ENCODE results near the gene CHURC1.
A peak's percentile ranks its signal among the peaks of the same experiment; 100 is the strongest.

The CHURC1 gene

DNA sequence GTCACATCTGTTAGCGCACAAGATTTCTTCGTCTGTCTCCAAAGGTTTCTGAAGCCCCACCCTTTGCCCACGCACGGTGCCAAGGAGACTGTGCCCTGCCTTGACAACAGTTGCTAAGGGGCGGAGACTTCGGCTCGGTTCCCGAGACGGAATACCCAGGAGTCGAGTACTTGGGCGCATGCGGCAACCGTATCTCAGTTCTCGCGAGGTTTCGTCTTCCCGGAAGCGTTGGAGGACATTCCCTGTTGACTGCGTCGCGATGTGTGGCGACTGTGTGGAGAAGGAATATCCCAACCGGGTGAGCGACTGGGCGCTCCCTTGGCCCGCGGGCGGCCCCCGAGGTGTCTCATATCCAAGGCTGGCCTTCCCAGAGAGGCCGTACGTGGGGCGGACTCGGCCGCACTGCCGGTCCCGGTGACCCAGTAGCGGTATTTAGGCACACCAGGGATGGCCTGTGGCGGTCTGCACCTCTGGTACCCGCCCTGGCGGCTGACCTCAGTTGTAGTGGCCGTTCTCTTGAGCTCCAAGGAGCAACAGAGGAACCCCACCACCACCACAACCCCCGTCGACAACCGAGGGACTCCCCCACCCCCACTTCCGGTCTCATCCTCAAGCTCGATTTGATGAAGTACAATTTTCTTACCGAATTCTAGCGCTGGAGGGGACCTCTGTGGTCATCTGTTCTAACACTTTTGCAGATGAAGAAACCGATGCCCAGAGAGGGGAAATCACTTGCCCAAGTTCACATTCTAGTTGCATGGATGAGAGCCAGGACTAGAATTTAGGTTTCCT lies at the start of gene CHURC1:
TSS of gene CHURC1 (plus strand) at position 219 of the 792 bp plus-strand sequence. CDS start at position 260, 41 bp downstream.
- DNase-seq: peak; percentile 94

DNA sequence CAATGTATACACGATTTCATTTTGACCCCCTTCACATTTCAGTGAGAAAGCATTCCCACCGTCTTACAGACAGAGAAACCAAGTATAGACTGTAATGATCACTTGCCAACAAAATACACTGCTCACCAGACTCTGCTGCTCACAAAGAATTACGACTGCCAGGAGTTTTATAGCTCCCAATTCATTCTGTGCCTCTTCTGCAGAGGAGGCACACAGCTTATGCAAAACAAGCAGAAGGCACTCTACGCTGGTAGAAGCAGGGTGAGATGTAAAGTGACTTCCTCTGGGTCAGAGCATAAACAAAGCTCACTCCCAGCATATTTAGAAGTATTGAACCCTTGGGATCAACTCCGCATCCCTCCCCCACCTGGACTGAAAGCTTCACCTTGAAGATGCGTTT lies 49.1 kb upstream of the CHURC1 start:
- DNase-seq: no peak

DNA sequence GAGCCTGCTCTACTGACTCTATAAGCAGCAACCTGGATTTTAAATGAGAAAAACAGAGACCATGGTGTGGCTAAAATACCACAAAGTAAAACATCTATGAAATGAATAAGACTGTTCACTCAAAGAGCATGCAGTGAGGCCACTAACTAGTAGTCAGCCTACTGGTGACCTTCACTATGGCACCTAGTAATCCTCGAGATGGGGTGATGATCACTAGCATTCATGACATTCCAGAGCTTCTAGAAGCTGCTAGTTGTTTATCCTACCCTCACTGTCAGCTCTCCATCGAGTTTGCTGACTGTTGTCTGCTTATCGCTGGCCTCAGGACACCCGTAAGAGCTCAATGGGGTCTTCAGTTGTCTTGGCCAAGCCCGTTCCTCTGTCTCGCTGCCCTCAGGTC lies 48.3 kb upstream of the CHURC1 start:
- DNase-seq: no peak

DNA sequence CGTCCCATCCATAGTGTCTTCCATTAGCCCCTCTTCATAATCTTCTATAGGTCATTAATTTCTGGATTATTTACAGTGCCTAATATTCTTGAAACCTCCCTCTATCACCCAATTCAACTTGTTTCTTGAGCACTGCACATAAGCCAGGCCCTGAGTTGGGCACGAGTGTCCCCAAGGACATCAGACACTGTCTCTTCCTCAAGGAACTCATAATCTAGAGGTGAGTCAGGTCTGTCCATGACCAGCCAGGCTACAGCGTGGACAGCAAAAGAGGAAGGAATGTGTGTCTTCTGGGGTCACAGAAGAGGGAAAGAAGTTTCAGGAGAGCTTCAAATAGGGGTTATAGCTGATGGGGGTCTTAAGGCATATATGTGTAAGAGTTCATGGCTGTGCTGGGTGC lies 47.1 kb upstream of the CHURC1 start:
- DNase-seq: no peak

DNA sequence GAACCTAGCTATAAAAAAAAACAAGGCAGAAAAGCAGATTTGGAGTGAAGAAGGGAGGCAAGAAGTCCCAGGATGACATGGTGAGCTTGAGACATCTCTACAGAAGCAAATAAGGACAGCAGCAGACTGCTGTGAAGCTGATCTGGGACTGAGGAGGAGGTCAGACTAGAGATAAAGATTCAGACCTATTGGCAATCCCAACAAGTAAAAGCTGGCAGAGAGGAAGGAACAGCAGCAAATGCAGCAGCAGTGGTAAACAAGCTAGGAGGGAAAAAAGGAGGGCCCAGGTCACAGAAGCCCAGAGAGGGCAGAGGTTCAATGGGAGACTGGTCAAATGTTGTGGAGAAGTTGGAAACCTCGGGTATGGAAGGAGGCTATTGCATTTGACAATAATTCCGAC lies 45.9 kb upstream of the CHURC1 start:
- no peak for DNase-seq

DNA sequence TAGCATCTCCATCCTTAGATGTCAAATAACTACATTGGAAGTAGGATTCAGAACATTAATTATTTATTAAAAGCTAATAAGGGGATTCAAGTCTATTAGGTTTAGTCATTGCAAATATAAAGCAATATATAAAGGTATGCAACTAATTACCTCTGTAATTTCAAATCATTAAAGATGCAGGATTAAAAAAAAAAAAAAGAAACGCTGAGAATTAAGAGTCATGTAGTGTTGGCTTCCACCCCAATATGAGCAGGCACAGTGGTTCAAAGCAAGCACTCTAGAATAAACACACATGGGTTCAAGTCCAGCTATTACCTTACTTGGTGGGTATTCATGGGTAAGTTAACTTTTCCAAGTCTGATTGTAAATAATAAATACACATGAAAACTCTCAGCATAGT lies 45.4 kb upstream of the CHURC1 start:
- DNase-seq: no peak

DNA sequence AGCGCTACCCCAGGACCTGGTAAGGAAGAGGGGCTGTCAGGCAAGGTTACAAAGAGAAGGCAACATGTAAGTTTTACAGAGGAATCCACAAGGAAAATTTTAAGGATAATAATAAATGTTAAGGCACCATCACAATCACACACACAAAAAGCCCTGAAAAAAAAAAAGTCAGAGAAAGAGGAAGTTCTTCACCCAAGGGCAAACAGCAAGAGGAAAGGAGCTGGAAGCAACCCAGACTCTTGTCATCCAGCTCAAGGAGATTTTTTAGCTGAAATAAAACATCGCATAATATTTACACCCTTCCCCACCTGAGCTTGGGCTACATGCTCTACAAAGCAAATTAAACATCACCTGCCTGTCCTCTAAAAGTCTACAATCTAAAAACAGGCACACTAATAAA lies 44.1 kb upstream of the CHURC1 start:
- no peak for DNase-seq

DNA sequence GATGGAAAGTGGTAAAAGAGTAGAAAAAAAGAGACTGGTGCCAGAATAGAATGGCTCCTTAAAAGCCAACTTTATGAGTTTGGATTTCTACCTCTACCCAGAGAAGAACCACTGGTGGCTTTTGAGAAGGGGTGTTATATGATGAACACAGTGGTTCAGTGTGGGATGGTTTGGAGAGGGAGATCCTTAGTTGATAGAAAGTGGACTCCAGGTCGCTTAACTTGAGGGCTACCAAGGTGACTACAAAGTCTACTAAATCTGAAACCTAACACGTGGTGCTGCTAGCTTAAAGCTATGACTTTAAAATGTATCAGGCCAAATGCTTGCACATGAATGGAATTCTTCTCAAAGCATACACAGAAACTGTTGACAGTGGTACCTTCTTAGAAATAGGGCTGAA lies 42.9 kb upstream of the CHURC1 start:
- DNase-seq: no peak

DNA sequence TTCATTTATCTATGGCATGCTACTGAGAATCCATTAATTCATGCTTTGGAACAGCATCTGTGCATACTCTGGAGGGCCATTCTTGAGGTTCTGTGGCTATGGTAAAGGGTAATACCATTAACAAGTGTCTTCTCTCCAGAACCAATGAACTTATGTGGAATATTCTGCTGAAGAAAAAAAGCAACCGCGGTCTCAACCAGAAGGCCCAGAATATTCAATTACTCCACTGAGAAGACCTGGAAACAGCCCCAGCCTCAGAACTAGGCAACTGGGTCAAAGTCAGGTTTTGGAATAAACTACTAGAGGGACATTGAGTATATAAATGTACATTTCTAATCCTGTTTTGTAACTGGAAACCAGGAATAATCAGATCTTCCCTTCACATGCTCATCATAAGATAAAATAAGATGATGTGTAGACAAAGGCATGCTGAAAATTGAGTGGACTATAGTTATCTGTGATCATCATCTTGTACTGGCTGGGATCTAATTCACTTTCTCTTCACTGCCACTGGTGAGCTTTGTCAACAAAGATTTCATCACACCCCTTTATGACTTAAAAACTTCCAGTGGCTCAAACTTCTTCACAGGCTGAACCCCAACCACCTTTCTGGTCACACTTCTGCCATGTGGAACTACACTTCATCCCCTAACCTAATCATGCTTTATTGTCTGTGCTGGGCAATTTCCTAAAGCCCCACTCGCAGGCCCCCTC lies 40.6 kb upstream of the CHURC1 start:
- DNase-seq: no peak

DNA sequence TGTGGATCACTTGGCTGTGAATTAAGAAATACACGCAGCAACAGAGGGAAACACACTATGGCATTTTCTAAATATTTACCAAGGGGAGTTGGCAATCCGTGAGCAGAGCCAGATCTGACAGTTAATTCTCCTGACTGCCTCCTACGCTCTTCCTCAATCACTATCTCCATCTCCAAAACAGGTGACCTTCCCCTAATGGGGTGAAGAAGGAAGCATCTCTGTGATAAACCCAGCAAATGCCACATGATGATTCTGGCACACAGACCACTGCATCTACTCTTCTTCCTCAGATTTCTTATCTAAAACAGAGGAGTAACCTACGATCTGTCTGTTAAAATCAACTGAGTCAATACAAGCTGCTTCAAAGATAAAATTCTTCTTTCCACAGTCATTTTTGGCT lies 38.9 kb upstream of the CHURC1 start:
- DNase-seq: no peak

DNA sequence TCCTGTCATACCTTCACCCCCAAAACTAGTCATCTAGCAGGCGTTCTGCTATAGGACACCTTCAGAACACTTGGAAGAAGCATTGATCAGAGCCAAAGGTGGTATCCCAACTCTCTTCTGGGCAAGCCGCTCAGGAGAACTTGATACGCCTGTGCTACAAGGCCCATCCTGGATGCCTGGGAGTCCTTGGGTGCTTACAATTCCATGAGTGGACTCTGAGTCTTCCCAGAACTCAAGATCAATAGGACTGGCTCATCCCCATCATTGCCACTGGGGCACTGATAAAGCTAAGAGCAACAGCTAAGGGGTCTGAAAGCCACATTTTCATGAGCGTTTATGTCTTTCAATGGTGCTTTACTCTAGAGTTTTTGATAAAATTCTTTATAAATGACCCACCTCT lies 36.4 kb upstream of the CHURC1 start:
- no peak for DNase-seq

DNA sequence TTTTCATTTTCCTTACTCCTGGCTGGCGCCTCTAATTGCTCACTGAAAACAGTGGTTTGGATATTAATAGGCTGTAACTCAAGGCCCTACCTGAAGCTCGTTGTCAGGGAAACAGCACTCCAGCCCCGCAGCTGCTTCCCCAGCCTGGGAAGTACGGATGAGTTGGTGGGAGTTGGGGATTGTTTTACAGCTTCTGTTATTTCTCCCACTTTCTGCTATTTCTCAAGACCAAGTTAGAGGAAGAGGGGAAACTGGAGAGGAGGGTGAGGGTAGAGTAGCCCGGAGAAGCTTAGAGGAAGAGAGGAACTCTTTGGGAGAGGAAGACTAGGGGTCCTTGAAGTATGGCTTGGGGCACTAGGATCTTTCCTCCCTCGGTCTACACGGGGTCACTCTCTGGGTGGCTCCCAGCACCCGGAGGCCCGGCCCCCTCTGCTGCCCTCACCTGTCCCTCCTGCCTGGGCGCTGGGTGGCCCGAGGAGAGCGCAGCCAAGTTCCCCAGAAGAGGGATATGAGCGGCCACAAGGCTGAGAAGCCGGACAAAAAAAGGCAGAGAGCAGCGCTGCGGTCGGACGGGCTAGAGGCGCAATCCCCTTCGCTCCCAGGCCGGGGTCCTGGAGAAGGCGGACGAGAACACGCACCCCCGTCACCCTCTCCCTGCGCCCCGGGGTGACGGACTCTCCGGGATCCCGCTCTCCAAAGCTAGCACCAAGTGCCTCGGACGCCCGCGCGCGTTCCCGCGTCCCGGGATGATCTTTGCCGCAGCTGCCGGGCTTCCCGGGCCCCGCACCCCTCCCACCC lies 35.2 kb upstream of the CHURC1 start:
- no peak for DNase-seq

DNA sequence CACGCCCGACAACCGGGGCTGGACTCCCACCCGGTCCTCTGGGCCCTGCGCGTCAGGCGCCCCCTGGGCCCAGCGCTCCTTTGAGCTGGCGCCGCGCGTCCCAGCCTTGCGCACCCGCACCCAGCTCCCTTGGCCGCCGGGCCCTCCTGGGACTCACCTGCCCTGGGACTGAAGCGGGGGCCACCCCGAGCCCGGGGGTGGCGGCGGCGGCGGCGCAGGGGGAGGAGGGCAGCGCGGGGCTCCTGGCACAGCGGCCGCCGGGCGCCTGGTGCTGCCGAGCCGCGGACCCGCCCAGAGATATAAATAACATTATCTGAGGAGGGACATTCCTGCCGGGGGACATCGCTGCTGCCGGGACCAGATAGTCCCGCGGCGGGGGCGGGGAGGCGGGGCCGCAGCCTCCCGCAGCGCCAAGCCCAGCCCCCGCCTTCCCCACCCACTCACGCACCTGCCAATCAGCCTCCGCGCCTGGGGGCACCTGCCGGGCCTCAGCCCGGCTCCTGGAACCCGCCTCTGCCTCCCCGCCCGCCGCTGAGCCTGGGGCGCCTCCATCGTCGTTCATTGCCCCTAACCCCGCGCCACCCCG lies 34.5 kb upstream of the CHURC1 start, which contains the start of gene SPTB:
TSS of gene SPTB (minus strand) at position 273 of the 586 bp plus-strand sequence. CDS start 56,813 bp downstream, outside the sequence.
- peak; percentile 44 for DNase-seq

DNA sequence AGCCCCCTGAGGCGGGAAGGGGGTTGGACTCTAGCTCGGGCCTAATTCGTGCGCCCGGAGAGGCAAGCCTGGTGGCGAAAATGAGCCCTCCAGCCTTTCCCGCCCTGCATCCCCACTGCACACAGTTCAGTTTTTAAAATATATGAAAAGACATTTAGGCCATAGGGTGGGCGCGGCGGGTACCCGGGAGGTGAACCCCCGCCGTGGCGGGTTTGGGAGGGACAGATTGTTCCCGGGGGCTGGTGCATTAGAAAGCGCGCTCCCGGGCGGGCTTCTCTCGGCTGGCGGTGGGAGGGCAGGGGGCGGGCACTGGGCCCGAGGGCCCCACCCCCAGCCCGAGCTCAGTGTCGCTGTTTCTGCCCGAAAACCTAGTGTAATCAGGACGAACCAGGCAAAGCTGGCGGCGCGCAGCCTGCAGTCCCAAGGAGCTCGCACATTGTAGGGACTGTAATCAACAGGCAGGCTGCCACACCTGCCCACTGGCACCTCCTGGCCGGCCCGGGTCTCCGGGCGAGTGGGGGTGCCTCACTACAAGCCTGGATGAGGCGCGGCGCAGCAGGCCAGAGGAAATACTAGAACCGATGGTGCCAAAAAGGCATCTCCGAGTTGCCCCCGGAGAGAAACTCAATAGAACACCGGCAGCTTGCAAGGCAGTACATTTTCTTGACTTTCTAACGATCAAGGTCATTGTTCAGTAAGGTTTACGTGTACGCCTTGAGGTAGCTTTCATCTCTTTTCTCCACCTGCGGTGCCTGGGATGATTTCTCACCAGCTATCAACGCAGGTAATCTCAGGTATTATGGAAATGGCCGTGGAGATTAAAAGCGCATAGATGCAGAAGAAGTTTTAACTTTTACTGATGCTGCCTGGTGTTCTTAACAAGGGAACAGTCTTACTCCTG lies 33.8 kb upstream of the CHURC1 start:
- peak; percentile 60 for DNase-seq

DNA sequence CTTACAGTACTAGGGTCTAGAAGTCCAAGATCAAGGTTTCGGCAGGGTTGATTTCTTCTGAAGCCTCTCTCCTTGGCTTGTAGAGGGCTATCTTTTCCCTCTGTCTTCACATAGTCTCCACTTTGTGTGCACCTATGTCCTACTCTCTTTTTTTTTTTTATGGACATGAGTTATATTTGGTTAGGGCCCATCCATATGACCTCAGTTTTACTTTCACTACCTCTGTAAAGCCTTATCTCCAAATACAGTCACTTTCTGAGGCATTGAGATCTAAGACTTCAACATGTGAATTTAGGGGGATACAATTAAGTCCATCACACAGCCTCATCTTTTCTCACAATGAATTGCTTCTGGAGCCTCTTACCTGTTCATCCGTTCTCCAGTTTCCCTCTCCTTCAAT lies 28.7 kb upstream of the CHURC1 start:
- DNase-seq: no peak

DNA sequence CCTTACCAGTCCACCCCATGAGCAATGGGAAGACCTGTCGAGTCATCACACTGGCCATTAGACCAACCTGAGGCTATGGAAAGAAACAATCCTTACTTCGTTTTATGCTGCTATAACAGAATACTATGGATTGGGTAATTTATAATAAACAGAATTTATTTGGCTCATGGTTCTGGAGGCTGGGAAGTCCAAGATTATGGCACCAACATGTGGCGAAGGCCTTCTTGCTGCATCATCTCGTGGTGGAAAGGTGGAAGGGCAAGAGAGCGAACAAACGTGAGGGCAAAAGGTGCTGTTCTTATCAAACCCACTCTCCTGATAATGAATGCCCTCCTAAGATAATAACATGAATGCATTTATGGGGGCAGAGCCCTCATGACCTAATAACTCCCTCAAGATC lies 24.9 kb upstream of the CHURC1 start:
- no peak for DNase-seq

DNA sequence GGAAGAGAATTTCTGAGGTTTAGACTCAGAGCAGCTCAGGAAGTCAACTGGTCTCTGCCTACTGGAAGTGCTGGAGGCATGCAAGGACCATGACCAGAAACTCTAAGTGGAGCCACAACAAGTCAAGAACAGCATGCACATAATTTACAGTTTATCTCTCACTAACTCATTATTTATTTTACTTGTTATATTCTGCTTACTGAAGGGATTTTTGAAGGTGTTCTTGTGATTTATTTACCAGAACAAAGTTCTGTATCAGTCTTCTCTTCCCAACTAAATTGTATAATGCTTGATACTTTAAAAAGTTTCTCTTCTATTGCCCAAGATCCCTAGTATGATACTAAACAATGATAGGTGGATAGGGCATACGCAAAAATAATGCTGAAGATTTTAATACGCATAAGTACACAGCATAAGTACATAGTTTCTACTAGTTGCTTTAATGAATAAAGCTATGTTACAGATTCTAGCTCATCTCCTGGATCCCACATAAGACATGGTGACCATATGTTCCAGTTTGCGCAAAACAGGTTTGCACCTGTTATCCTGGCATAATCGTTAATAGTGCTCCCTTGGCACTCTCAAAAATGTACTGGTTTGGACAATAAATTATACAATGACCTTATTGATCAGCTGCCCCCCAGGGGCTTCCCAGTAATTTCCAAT lies 22.9 kb upstream of the CHURC1 start:
- no peak for DNase-seq

DNA sequence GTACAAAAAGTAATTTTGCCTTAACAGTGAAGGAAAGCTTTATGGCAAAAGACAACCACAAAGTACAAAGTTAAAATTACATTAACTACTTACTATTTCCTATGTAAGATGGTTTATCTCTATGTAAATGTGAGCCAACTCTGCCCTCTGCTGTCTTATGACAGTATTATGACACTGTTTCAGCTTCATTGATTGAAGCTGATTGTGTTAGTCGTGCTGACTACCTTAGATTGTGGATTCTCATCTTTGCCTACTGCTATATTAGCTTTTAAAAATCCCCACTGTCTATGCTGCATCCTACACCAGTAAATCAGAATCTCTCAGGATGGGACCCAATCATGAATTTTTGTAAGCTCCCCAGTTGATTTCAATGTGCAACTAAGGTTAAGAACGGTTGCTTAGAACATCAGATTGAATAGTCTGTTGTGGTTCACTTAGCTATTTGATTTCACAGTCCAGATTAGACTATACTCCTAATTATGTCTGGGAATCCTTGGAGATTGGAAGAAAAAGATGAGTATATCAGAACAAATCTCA lies 22.3 kb upstream of the CHURC1 start:
- no peak for DNase-seq

DNA sequence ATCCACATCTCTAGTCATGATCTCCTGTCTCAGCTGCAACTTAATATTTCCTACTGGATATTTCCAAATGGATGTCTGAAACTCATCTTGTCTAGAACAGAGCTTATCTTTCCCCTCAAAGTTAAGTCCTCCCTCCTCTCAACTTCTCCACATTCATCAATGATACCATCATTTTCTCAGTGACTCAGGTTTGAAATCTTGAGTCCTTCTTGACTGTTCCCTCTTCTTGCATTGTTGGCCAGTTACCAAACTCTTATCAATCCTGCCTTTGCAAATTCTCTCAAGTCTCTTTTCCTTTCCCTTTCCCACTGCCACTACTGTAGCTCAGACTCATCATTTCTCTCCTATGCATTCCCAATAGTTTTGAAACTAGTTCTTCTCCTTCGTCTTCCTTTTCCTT lies 14.3 kb upstream of the CHURC1 start:
- no peak for DNase-seq

DNA sequence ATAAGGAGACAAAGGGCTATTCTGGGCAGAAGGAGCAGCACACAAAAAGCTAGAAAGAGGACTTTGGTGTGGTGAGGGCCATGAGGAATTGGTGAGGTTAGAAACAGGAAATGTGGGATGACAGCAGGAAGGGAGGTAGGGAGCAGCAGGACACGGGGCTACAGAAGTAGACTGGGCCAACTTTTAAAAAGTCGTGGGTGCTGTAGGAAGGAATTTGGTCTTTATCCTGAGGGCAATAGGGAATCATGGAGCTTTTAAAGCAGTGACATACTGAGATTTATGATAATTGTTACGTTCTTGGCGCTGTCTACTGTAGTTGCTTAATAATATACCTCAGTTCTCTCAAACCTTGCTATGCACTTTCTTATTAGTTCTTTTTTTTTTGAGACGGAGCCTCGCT lies 8.2 kb upstream of the CHURC1 start:
- DNase-seq: no peak

DNA sequence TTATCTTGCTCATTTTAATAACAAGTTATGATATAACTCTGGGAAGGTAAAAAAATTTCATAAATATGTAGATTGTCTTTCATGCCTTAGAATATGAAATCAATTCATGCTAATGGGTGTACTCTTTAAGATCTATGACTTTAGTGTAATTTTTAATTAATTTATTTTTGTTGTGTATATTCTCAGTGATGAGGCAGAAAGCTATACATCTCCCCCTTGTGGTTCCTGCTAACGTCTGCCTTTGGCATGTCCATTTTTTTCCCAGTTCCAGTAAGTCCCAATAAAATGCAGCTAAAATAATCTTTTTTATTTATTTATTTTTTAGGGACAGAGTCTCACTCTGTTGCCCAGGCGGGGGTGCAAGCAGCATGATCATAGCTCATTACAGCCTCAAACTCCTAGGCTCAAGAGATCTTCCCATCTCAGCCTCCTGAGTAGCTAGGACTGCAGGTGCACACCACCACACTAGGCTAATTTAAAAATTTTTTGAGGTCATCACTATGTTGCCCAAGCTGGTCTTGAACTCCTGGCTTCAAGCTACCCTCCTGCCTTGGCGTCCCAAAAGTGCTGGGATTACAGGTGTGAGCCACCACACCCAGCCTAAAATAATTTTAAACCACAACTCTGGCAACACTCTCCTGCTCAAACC lies 3.3 kb upstream of the CHURC1 start:
- DNase-seq: no peak

All from activated CD4-positive, CD25-positive, alpha-beta regulatory T cell treated with anti-CD3 and anti-CD28 coated beads, Interleukin-2, amount 50 U/mL, for 72 hours (primary cell).